Natural killer cell (primary cell): ENCODE data around the gene ACSM6. TPM values are rescaled to one million over a fixed set of nuclear protein-coding genes. Genes with fewer than 3 reads are reported as not detected.

Experiments used
- ATAC-seq, 3 donors: fragments of 150-1000 bp in 2 of 3; fragments of 200-7000 bp in 1 of 3; cut with Tn5 transposase; 1 replicate in 1 of 3; 2 replicates in 2 of 3; pipeline ENCODE4 v1.10.0; 2021; ENCODE audit warnings: mild to moderate bottlenecking in 2 of 3, moderate library complexity in 2 of 3
- DNase-seq, 2 donors: peaks; one replicate each; pipeline versions ENCODE4 v3.0.0 to v3.0.0-alpha.2; 2013 to 2021; ENCODE audit warnings: mixed read lengths in 1 of 2
- H3K27ac ChIP-seq: one replicate; pipeline ENCODE4 v1.5.1; 2013; ENCODE audit warnings: mild to moderate bottlenecking, low read length
- H3K27me3 ChIP-seq: one replicate; pipeline ENCODE4 v1.6.1; 2013; ENCODE audit warnings: low read length; ENCODE audit not compliant: control insufficient read depth, insufficient read depth
- H3K36me3 ChIP-seq: one replicate; pipeline ENCODE4 v1.6.1; 2013; ENCODE audit warnings: low read length; ENCODE audit not compliant: control insufficient read depth, insufficient read depth
- H3K4me1 ChIP-seq: one replicate; pipeline ENCODE4 v1.6.1; 2013; ENCODE audit warnings: low read length; ENCODE audit not compliant: control insufficient read depth, insufficient read depth
- H3K4me3 ChIP-seq: one replicate; pipeline ENCODE4 v1.5.1; 2013; ENCODE audit warnings: low read length
- H3K9me3 ChIP-seq: one replicate; pipeline ENCODE4 v1.6.1; 2013; ENCODE audit warnings: low read length; ENCODE audit not compliant: control insufficient read depth, insufficient read depth
- H3K27ac Mint-ChIP-seq, 2 donors: one replicate each; pipeline ENCODE4 v1.8.0; 2022; ENCODE audit warnings: mild to moderate bottlenecking in 2 of 2, mixed read lengths in 2 of 2, moderate library complexity in 1 of 2
- H3K27me3 Mint-ChIP-seq, 2 donors: one replicate each; pipeline ENCODE4 v1.8.0; 2022; ENCODE audit warnings: low read depth in 2 of 2, mixed read lengths in 2 of 2
- H3K36me3 Mint-ChIP-seq: one replicate; pipeline ENCODE4 v1.8.0; 2022; ENCODE audit warnings: mixed read lengths
- H3K4me1 Mint-ChIP-seq, 2 donors: one replicate each; pipeline ENCODE4 v1.8.0; 2022; ENCODE audit warnings: mixed read lengths in 2 of 2
- H3K4me3 Mint-ChIP-seq: one replicate; pipeline ENCODE4 v1.8.0; 2022; ENCODE audit warnings: mild to moderate bottlenecking, moderate library complexity, mixed read lengths
- H3K9me3 Mint-ChIP-seq, 2 donors: one replicate each; pipeline ENCODE4 v1.8.0; 2022; ENCODE audit warnings: mixed read lengths in 2 of 2
- WGBS: methylation state at CpG from one replicate; pipeline ENCODE4 v1.1.7; 2013; ENCODE audit warnings: missing lambda C conversion rate; ENCODE audit not compliant: insufficient coverage; 5-methylcytosine and 5-hydroxymethylcytosine counted together
- intact Hi-C: fragments of 100-400 bp; cut with micrococcal nuclease; formaldehyde crosslinking; loops from one replicate; pipeline ENCODE4 v1.14.2; 2022
- total RNA-seq, 4 donors: library from RNA; stranded (reverse); fragments of 120-200 nt in 1 of 4; gene quantifications; one replicate each; pipeline versions ENCODE4 v1.2.3 to v1.2.4, GENCODE V29; 2013 to 2022
- TF ChIP-seq, protein P1 (sequence below): fragments of 200-600 bp; IDR thresholded peaks from one replicate; pipeline ENCODE4 v1.8.0; 2022; ENCODE audit warnings: antibody characterized with exemption

ACSM6 gene
- total RNA-seq, 3 donors from 2014 or later (not counting 1 experiment from before 2014, with no cell fraction given), result not detected

DNA sequence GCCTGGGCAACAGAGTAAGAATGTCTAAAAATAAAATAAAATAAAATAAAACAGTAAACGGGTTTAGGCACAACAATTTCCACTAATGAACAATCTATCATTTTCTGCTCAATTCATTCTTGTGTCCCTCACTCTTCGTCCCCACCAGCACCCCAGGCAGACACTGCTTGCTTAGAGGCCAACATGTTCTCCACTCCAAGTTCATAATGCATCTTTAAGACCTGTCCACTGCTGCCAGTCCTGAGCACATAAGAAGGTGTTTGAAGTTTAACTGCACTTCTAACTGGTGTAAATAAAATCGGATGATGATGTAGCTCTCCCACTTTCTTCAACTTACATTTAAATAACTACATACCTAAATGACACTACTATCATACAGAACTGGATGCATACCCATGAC lies 83.6 kb downstream of the ACSM6 start:
- ATAC-seq (no peak), DNase-seq (no peak)
- WGBS, result 95% methylated on average over 3 of the region's 3 CpGs
- TF ChIP-seq, protein P1, sequence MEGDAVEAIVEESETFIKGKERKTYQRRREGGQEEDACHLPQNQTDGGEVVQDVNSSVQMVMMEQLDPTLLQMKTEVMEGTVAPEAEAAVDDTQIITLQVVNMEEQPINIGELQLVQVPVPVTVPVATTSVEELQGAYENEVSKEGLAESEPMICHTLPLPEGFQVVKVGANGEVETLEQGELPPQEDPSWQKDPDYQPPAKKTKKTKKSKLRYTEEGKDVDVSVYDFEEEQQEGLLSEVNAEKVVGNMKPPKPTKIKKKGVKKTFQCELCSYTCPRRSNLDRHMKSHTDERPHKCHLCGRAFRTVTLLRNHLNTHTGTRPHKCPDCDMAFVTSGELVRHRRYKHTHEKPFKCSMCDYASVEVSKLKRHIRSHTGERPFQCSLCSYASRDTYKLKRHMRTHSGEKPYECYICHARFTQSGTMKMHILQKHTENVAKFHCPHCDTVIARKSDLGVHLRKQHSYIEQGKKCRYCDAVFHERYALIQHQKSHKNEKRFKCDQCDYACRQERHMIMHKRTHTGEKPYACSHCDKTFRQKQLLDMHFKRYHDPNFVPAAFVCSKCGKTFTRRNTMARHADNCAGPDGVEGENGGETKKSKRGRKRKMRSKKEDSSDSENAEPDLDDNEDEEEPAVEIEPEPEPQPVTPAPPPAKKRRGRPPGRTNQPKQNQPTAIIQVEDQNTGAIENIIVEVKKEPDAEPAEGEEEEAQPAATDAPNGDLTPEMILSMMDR, result no peak
- H3K4me1 ChIP-seq, result peaks cover 6% of the 10 kb centered on the region
- Mint-ChIP-seq H3K9me3 (no peaks in the 10 kb centered on the region), H3K4me1 (peaks cover 0 to 16% of the 10 kb centered on the region in 2 donors), H3K27me3 (no peaks in the 10 kb centered on the region), H3K27ac (no peak overlapping the region), H3K4me3 (no peak overlapping the region), H3K36me3 (no peaks in the 10 kb centered on the region)
- H3K27ac ChIP-seq, result no peak overlapping the region
- no peak overlapping the region for H3K4me3 ChIP-seq
- intact Hi-C loops, result no loop called here
- no peaks in the 10 kb centered on the region for H3K36me3 ChIP-seq
- no peaks in the 10 kb centered on the region for H3K27me3 ChIP-seq
- H3K9me3 ChIP-seq, result no peaks in the 10 kb centered on the region

Other genes with a start within 250 kb of the ACSM6 start
- under 1 TPM; 0.23 to 0.49 (median 0.45) TPM for gene CYP2C8, start 124.7 kb upstream of the ACSM6 start, total RNA-seq
- 10 to 100 TPM in 2 of 3 donors, 1 to 10 TPM in 1; 7.1 to 25.2 (median 24.5) TPM for gene PDLIM1, start 96.8 kb downstream of the ACSM6 start, total RNA-seq